PC-9 (cell line): Measurements from ENCODE around the gene SUSD1. TPM values are rescaled to one million over a fixed set of nuclear protein-coding genes. Genes with fewer than 3 reads are reported as not detected.

ENCODE experiments used
- BruUV-seq: library from RNA; stranded (reverse); fragments of 400-500 nt; replicated peaks from 2 replicates; lab custom pipeline; 2021; lab: Mats Ljungman, UMichigan
- CTCF ChIA-PET: fragments of 300-600 bp; sonication (Branson Sonifier 250); formaldehyde crosslinking; loops from one replicate; lab custom pipeline; 2022; ENCODE audit warnings: antibody characterized with exemption; lab: Charles Lee
- POLR2A ChIA-PET: fragments of 300-600 bp; sonication (Branson Sonifier 250); formaldehyde crosslinking; loops from one replicate; lab custom pipeline; 2022; ENCODE audit warnings: antibody characterized with exemption; ENCODE audit not compliant: unreplicated experiment; lab: Charles Lee
- DNase-seq, 2 experiments: peaks; one replicate each; pipeline versions ENCODE4 v3.0.0 to v3.0.0-alpha.2; 2015 to 2022; ENCODE audit warnings: mixed read lengths in 1 of 2
- H2AFZ ChIP-seq: fragments of 200-600 bp; sonication (generic); 2 replicates; pipeline ENCODE4 v1.8.1; 2017; ENCODE audit warnings: antibody characterized with exemption
- H3F3A ChIP-seq: fragments of 200-600 bp; sonication (generic); 2 replicates; pipeline ENCODE4 v1.8.1; 2017; ENCODE audit warnings: antibody characterized with exemption, mild to moderate bottlenecking, low read depth; ENCODE audit not compliant: insufficient read depth
- H3K27ac ChIP-seq: fragments of 200-600 bp; sonication (generic); 2 replicates; pipeline ENCODE4 v1.6.1; 2016; ENCODE audit warnings: mixed run types
- H3K27me3 ChIP-seq: fragments of 200-600 bp; sonication (generic); 2 replicates; pipeline ENCODE4 v1.6.1; 2016; ENCODE audit warnings: low read depth, mixed run types; ENCODE audit not compliant: insufficient read depth
- H3K36me3 ChIP-seq: fragments of 200-600 bp; sonication (generic); 2 replicates; pipeline ENCODE4 v1.6.1; 2016; ENCODE audit warnings: low read depth, mixed run types
- H3K4me1 ChIP-seq: fragments of 200-600 bp; sonication (generic); replicated peaks from 2 replicates; pipeline ENCODE4 v1.6.1; 2016; ENCODE audit warnings: mixed run types; ENCODE audit not compliant: insufficient read depth
- H3K4me2 ChIP-seq: fragments of 200-600 bp; sonication (generic); 2 replicates; pipeline ENCODE4 v1.6.1; 2017; ENCODE audit warnings: mixed run types
- H3K4me3 ChIP-seq: fragments of 200-600 bp; sonication (generic); 2 replicates; pipeline ENCODE4 v1.6.1; 2016; ENCODE audit warnings: mixed run types
- H3K79me2 ChIP-seq: fragments of 200-600 bp; sonication (generic); 2 replicates; pipeline ENCODE4 v1.6.1; 2017; ENCODE audit warnings: low read depth, mixed run types
- H3K9me2 ChIP-seq: fragments of 200-600 bp; sonication (generic); 2 replicates; pipeline ENCODE4 v1.8.1; 2017; ENCODE audit warnings: mild to moderate bottlenecking; ENCODE audit not compliant: insufficient read depth
- H3K9me3 ChIP-seq: fragments of 200-600 bp; sonication (generic); 2 replicates; pipeline ENCODE4 v1.8.1; 2016; ENCODE audit warnings: low read depth; ENCODE audit not compliant: insufficient read depth
- H4K20me1 ChIP-seq: fragments of 200-600 bp; sonication (generic); 2 replicates; pipeline ENCODE4 v1.8.1; 2017; ENCODE audit not compliant: insufficient read depth
- CTCF ChIP-seq: fragments of 200-600 bp; sonication (generic); conservative IDR thresholded peaks from 2 replicates; pipeline ENCODE4 v1.6.1; 2017; ENCODE audit warnings: mixed run types, antibody characterized with exemption, mild to moderate bottlenecking, moderate library complexity
- EZH2 ChIP-seq: fragments of 200-600 bp; sonication (generic); IDR thresholded peaks from 2 replicates; pipeline ENCODE4 v1.8.0; 2017; ENCODE audit warnings: antibody characterized with exemption, low read depth
- intact Hi-C: fragments of 100-400 bp; cut with micrococcal nuclease; formaldehyde crosslinking; loops from one replicate; pipeline ENCODE4 v1.10.0; 2022; ENCODE audit not compliant: unreplicated experiment
- total RNA-seq: library from RNA; stranded (reverse); gene quantifications from 2 replicates; pipeline ENCODE4 v1.2.3, GENCODE V29; 2021

SUSD1 gene
- total RNA-seq, 1 experiment from 2014 or later: 23.2 TPM

- no peak for DNase-seq
- intact Hi-C loops: no loop called here
- CTCF ChIA-PET: no interaction called here
Measured at GRCh38 chr9:112104401-112104800, 70.7 kb downstream of the SUSD1 start.

DNA sequence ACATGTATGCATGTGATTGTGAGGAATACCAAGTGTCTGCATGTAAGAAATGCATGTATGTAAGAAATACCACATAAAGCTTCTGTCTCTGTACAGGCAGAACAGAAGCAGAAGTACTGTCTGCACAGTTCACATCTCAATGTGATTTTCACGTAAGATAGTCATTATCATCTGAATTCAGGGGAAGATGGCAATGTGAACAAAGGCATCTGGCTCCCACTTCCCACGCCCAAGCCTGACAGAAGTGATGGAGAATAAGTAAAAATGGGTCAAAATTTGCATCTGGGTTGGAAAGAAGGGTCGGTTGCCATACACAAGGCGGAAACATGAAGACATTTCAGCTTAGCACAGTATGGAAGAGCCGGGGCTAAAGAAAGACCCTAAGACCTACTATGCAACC, 71.7 kb downstream of the SUSD1 start:
- no TSS peak for BruUV-seq
- Histone ChIP-seq H3K36me3 (peaks cover 7% of the 10 kb centered on the region), H3K27me3 (no peaks in the 10 kb centered on the region), H3K9me3 (no peaks in the 10 kb centered on the region), H3K4me2 (no peak overlapping the region), H3K9me2 (no peaks in the 10 kb centered on the region; the same call in 1 of the 2 replicates), H2AFZ (no peak overlapping the region), H3K4me3 (no peak overlapping the region), H3K4me1 (no peaks in the 10 kb centered on the region), H3K79me2 (0 out of 2 replicates have a peak, but pooled peaks cover 7% of the 10 kb centered on the region), H3F3A (peaks cover 15% of the 10 kb centered on the region), H3K27ac (no peak overlapping the region), H4K20me1 (no peaks in the 10 kb centered on the region)
- intact Hi-C loops: no loop called here
- ChIA-PET POLR2A (no interaction called here), CTCF (no interaction called here)
- DNase-seq: no peak
- TF ChIP-seq CTCF: no peak
- TF ChIP-seq EZH2: no peak

More at GRCh38 chr9:112104401-112104800, 70.7 kb downstream of the SUSD1 start:
- POLR2A ChIA-PET: no interaction called here
- H3K4me2 ChIP-seq: no peak overlapping the region
- no peak for TF ChIP-seq CTCF
- TF ChIP-seq EZH2: no peak
- no peaks in the 10 kb centered on the region; the same call in 1 of the 2 replicates for H3K9me2 ChIP-seq
- peaks cover 6% of the 10 kb centered on the region for H3K4me1 ChIP-seq
- no peak overlapping the region for H3K4me3 ChIP-seq
- H3K27me3 ChIP-seq: no peaks in the 10 kb centered on the region
- H3K27ac ChIP-seq: no peak overlapping the region
- no peak overlapping the region for H2AFZ ChIP-seq
- BruUV-seq: no TSS peak
- H3K36me3 ChIP-seq: peaks cover 11% of the 10 kb centered on the region
- peaks cover 7% of the 10 kb centered on the region for H3F3A ChIP-seq
- 0 out of 2 replicates have a peak, but pooled peaks cover 17% of the 10 kb centered on the region for H3K79me2 ChIP-seq
- H4K20me1 ChIP-seq: no peaks in the 10 kb centered on the region
- no peaks in the 10 kb centered on the region for H3K9me3 ChIP-seq

DNA sequence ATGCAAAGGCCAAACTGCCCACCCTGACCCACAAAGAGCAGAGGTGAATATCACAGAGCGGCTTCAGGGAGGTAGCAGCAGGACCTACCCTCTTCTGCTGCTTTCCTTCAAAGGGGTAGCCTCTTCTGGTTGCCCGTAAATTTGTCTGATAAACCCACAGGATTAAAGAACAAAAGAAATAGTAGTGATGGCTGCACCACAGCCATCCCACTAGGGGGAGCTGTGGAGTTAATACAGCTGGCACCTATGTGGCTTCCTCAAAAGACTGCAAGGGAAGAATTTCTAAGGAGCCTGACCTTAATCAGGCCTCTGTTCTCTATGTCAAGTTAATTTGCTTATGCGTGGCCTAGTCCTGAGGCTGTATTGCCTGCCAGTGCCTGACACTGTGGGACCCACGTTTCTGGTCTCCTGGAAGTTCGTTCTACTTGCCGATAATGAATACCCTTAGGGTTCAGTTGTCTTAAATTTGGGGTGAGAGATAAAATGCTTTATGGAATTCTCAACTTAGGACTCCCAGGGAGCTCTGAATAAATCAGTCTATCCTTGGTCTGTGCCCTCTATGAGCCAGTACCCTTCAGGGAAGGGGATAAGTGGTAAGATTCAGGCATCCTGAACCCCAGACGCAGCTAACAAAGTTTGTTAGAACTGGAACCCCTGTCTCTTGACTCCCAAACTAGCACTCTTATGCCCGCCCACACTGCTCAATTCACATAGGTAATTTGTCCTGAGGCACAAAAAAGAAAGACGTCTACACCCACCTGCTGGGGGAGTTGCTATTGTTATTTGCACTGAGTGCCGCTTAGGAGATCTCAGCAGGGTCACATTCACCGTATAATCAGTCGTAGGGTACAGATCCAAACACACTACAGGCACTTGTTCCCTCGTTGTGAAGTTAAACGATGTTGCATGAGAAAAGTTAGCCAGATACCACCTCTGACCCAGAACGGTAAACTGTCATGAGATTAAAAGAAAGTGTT, 77.1 kb downstream of the SUSD1 start:
- BruUV-seq: no TSS peak
- H2AFZ ChIP-seq: no peak overlapping the region

More for the DNA sequence above, 77.1 kb downstream of the SUSD1 start:
- H3K27me3 ChIP-seq: no peaks in the 10 kb centered on the region
- 0 out of 2 replicates have a peak, but pooled peaks cover 4% of the 10 kb centered on the region for H3K36me3 ChIP-seq
- no peaks in the 10 kb centered on the region for H3K4me1 ChIP-seq
- TF ChIP-seq EZH2: no peak
- TF ChIP-seq CTCF: peak; percentile 92
- no peaks in the 10 kb centered on the region for H4K20me1 ChIP-seq
- no peaks in the 10 kb centered on the region for H3K9me3 ChIP-seq
- no peak overlapping the region for H3K4me2 ChIP-seq
- peak; percentile 64 to 68 for DNase-seq
- no peaks in the 10 kb centered on the region; the same call in 1 of the 2 replicates for H3K9me2 ChIP-seq
- POLR2A ChIA-PET: interaction anchor here (0.7 kb wide), 1 partner anchor 263 kb away, joined by 3 read pairs; no protein-coding TSS in a partner anchor
- intact Hi-C loops: loop anchor here (1.0 to 5.0 kb wide), 2 partner anchors 263 to 694 kb away; no protein-coding TSS in a partner anchor
- no peak overlapping the region for H3K4me3 ChIP-seq
- H3K79me2 ChIP-seq: no peaks in the 10 kb centered on the region
- CTCF ChIA-PET: interaction anchor here (0.6 to 1.3 kb wide), 7 partner anchors 16 to 269 kb away, joined by 3 to 18 read pairs (median 4); no protein-coding TSS in a partner anchor
- peak overlapping the region; percentile 9; the same call in 1 of the 2 replicates for H3K27ac ChIP-seq
- H3F3A ChIP-seq: peaks cover 10% of the 10 kb centered on the region; the same call in 1 of the 2 replicates
